Measurements from ENCODE around the gene CCNF.

DNA sequence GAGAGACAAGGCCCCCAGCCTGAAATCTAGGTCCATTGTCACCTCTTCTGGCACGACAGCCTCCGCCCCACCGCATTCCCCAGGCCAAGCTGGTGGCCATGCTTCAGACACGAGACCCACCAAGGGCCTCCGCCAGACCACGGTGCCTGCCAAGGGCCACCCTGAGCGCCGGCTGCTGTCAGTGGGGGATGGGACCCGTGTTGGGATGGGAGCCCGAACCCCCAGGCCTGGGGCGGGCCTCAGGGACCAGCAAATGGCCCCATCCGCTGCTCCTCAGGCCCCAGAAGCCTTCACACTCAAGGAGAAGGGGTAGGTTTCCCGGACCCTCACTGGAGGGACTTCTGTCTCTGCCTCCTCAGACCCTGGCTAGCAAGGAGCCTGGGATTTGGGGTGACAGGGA lies 31.7 kb downstream of the CCNF start:
- TF ChIP-seq CTCF (conservative IDR thresholded peaks at IDR 0.05; ENCODE audit: low read depth, low read length) (no peak), RCOR1 (IDR thresholded peaks at IDR 0.05; ENCODE audit: insufficient replicate concordance, low read length) (no peak)
- TF ChIP-seq, protein P1, sequence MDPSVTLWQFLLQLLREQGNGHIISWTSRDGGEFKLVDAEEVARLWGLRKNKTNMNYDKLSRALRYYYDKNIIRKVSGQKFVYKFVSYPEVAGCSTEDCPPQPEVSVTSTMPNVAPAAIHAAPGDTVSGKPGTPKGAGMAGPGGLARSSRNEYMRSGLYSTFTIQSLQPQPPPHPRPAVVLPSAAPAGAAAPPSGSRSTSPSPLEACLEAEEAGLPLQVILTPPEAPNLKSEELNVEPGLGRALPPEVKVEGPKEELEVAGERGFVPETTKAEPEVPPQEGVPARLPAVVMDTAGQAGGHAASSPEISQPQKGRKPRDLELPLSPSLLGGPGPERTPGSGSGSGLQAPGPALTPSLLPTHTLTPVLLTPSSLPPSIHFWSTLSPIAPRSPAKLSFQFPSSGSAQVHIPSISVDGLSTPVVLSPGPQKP (IDR thresholded peaks at IDR 0.05; ENCODE audit: borderline replicate concordance, low read depth, low read length), result no peak

Data from IMR-90 (cell line).